Fibroblast of skin of right biceps (primary cell): ENCODE data around the gene TMEM240.
"Not testable (repeated sequence)": the region's sequence is repeated elsewhere in the genome, so short reads cannot be mapped to it uniquely, and the experiment has no call there.

Source experiments
- DNase-seq: peaks from one replicate; pipeline ENCODE4 v3.0.0-alpha.2; 2013

The TMEM240 gene

GRCh38 chr1:1490633-1491230 lies 49.7 kb downstream of the TMEM240 start:
- no peak for DNase-seq

GRCh38 chr1:1489861-1490260 lies 50.6 kb downstream of the TMEM240 start:
- DNase-seq, result no peak

- DNase-seq, result no peak
These were observed 51.2 kb downstream of the TMEM240 start for GRCh38 chr1:1489231-1489630.

- no peak for DNase-seq
These were observed 52.7 kb downstream of the TMEM240 start for GRCh38 chr1:1487701-1488100.

GRCh38 chr1:1485755-1486317 lies 54.6 kb downstream of the TMEM240 start:
- DNase-seq, result not testable (repeated sequence)

- DNase-seq, result not testable (repeated sequence)
These were observed 55.3 kb downstream of the TMEM240 start for GRCh38 chr1:1484976-1485750.
